ENCODE measurements around the gene GCNA. TPM values are rescaled to one million over a fixed set of nuclear protein-coding genes. Genes with fewer than 3 reads are reported as not detected.
"Not testable (repeated sequence)": the region's sequence is repeated elsewhere in the genome, so short reads cannot be mapped to it uniquely, and the experiment has no call there.

GCNA gene
- total RNA-seq, 1 donor from 2014 or later, result 9.1 TPM

- no peak overlapping the region for H3K4me3 ChIP-seq
- TF ChIP-seq, protein P1, sequence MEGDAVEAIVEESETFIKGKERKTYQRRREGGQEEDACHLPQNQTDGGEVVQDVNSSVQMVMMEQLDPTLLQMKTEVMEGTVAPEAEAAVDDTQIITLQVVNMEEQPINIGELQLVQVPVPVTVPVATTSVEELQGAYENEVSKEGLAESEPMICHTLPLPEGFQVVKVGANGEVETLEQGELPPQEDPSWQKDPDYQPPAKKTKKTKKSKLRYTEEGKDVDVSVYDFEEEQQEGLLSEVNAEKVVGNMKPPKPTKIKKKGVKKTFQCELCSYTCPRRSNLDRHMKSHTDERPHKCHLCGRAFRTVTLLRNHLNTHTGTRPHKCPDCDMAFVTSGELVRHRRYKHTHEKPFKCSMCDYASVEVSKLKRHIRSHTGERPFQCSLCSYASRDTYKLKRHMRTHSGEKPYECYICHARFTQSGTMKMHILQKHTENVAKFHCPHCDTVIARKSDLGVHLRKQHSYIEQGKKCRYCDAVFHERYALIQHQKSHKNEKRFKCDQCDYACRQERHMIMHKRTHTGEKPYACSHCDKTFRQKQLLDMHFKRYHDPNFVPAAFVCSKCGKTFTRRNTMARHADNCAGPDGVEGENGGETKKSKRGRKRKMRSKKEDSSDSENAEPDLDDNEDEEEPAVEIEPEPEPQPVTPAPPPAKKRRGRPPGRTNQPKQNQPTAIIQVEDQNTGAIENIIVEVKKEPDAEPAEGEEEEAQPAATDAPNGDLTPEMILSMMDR (IDR thresholded peaks at IDR 0.05), result no peak
- TF ChIP-seq POLR2A (IDR thresholded peaks at IDR 0.05) (no peak), POLR2AphosphoS5 (IDR thresholded peaks at IDR 0.05; ENCODE audit: insufficient read depth in 1 of 2, low read depth in 1 of 2) (no peak)
- no peaks in the 10 kb centered on the region for H3K9me3 ChIP-seq
- DNase-seq (ENCODE audit: extremely low spot score in 2 of 2), result no peak
- H3K4me1 ChIP-seq, result no peaks in the 10 kb centered on the region
- H3K27me3 ChIP-seq, result no peaks in the 10 kb centered on the region
- H3K36me3 ChIP-seq, result peaks cover 0 to 12% of the 10 kb centered on the region in 2 donors
- intact Hi-C loops (cut with DNase I), result no loop called here
- no peak overlapping the region for H3K27ac ChIP-seq
These were observed 555 bp upstream of the GCNA start for GRCh38 chrX:71577682-71578081.

- Histone ChIP-seq H3K4me3 (no peak overlapping the region), H3K36me3 (no peaks in the 10 kb centered on the region), H3K27ac (no peak overlapping the region), H3K27me3 (no peaks in the 10 kb centered on the region), H3K9me3 (no peaks in the 10 kb centered on the region), H3K4me1 (no peaks in the 10 kb centered on the region)
- no peak for DNase-seq (ENCODE audit: extremely low spot score in 2 of 2)
- intact Hi-C loops (cut with DNase I), result no loop called here
- TF ChIP-seq, protein P1 (IDR thresholded peaks at IDR 0.05), result no peak
- TF ChIP-seq POLR2AphosphoS5 (IDR thresholded peaks at IDR 0.05; ENCODE audit: insufficient read depth in 1 of 2, low read depth in 1 of 2) (no peak), POLR2A (IDR thresholded peaks at IDR 0.05) (no peak)
These were observed 1.1 kb downstream of the GCNA start for GRCh38 chrX:71579136-71579989.

GRCh38 chrX:71579990-71580380 lies 1.7 kb downstream of the GCNA start:
- no peak overlapping the region for H3K4me3 ChIP-seq
- no peaks in the 10 kb centered on the region for H3K4me1 ChIP-seq
- no peak overlapping the region for H3K27ac ChIP-seq
- no peaks in the 10 kb centered on the region for H3K9me3 ChIP-seq
- H3K36me3 ChIP-seq, result no peaks in the 10 kb centered on the region
- H3K27me3 ChIP-seq, result no peaks in the 10 kb centered on the region
- no peak for DNase-seq (ENCODE audit: extremely low spot score in 2 of 2)
- TF ChIP-seq POLR2A (IDR thresholded peaks at IDR 0.05) (no peak), POLR2AphosphoS5 (IDR thresholded peaks at IDR 0.05; ENCODE audit: insufficient read depth in 1 of 2, low read depth in 1 of 2) (no peak)
- TF ChIP-seq, protein P1 (IDR thresholded peaks at IDR 0.05), result no peak
- intact Hi-C loops (cut with DNase I), result no loop called here

- intact Hi-C loops (cut with DNase I), result no loop called here
- no peak for TF ChIP-seq POLR2A (IDR thresholded peaks at IDR 0.05)
- TF ChIP-seq, protein P1 (IDR thresholded peaks at IDR 0.05), result no peak
- no peak for TF ChIP-seq POLR2AphosphoS5 (IDR thresholded peaks at IDR 0.05; ENCODE audit: insufficient read depth in 1 of 2, low read depth in 1 of 2)
- H3K27me3 ChIP-seq, result no peaks in the 10 kb centered on the region
These were observed 3.0 kb downstream of the GCNA start for GRCh38 chrX:71581210-71581609.

DNA sequence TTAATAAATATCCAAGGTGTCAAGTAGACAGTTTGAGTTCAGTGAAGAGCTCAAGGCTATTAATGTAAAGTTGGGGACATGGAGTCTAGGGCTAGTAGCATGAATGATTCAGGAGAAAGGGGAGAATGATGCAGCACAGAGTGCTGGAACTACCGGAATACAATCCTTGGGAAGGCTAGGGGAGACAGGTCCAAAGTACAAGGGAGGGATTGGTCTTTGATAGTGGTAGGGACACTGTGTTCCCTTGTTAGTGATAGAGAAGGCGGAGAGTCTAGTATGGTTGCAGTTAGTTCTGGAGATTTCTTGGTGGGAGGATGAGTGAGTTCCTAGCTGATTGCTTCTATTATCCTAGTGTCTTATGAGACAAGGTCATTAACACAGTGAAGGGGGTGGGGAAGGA lies 8.7 kb downstream of the GCNA start:
- no peak overlapping the region for H3K27ac ChIP-seq

More at GRCh38 chrX:71581210-71581609, 3.0 kb downstream of the GCNA start:
- no peak for DNase-seq (ENCODE audit: extremely low spot score in 2 of 2)
- Histone ChIP-seq H3K4me1 (no peaks in the 10 kb centered on the region), H3K4me3 (no peak overlapping the region), H3K9me3 (no peaks in the 10 kb centered on the region), H3K27ac (no peak overlapping the region), H3K36me3 (no peaks in the 10 kb centered on the region)

DNA sequence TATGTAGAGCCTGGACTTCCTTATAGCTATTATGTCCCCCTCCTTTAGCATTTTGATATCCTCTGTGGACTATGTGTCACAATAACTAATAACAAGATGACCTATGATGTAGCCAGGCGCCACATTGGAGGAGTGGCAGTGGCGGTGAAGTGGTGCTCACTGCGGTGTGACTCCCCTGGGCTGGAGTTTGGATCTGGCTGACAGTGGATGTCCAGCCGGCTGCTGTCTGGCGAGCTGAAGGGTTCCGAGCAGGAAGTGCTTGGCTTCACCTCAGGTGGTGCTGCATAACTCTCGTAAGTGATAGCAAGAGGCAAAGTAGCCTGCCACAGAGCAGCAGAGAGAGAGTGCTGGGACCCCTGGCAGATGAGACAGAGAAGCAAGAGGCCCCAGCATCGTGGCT lies 15.0 kb downstream of the GCNA start:
- H3K27me3 ChIP-seq; H3K4me3 ChIP-seq; DNase-seq (ENCODE audit: extremely low spot score in 2 of 2); intact Hi-C loops (cut with DNase I); H3K36me3 ChIP-seq; H3K9me3 ChIP-seq; H3K27ac ChIP-seq; H3K4me1 ChIP-seq: not testable (repeated sequence)

More for the DNA sequence above, 8.7 kb downstream of the GCNA start:
- Histone ChIP-seq H3K27me3 (no peaks in the 10 kb centered on the region), H3K4me1 (no peaks in the 10 kb centered on the region), H3K9me3 (no peaks in the 10 kb centered on the region), H3K36me3 (no peaks in the 10 kb centered on the region), H3K4me3 (no peak overlapping the region)
- DNase-seq (ENCODE audit: extremely low spot score in 2 of 2), result no peak
- intact Hi-C loops (cut with DNase I), result no loop called here
- no peak for TF ChIP-seq POLR2AphosphoS5 (IDR thresholded peaks at IDR 0.05; ENCODE audit: insufficient read depth in 1 of 2, low read depth in 1 of 2)
- TF ChIP-seq, protein P1 (IDR thresholded peaks at IDR 0.05), result no peak
- no peak for TF ChIP-seq POLR2A (IDR thresholded peaks at IDR 0.05)
